Activated CD8-positive, alpha-beta memory T cell treated with anti-CD3 and anti-CD28 coated beads, Interleukin-2, amount 50 U/mL, for 48 hours (primary cell): ENCODE results near the gene MTCL3.

Experiments used
- DNase-seq: peaks from one replicate; pipeline ENCODE4 v3.0.0-alpha.2; 2020

The MTCL3 gene

DNA sequence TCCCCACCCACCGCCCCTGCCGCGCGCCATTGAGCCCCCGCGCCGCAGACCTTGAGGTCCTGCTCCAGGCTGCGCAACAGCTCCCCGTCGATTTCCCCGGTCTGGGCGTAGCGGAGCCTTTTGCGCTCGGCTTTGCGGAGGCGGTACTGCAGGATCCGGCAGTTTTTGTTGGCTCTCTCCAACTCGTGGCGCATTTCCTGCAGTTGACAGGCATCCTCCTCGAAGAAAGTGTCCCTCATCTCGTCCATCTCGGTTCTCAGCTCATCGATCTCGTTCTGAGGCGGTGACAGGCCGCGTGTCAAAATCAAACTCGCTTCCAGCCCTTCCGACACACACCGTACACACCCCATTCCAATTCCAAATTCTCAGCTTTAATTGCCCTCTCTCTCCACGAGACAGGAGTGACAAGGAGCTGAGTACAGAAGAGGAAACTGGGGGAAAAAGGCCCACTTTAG is 4.3 kb downstream of the MTCL3 start:
- peak; percentile 63 for DNase-seq

- no peak for DNase-seq
Measured at GRCh38 chr6:127514179-127514772, 4.9 kb downstream of the MTCL3 start.

- no peak for DNase-seq
Measured at GRCh38 chr6:127513425-127513824, 5.7 kb downstream of the MTCL3 start.

DNA sequence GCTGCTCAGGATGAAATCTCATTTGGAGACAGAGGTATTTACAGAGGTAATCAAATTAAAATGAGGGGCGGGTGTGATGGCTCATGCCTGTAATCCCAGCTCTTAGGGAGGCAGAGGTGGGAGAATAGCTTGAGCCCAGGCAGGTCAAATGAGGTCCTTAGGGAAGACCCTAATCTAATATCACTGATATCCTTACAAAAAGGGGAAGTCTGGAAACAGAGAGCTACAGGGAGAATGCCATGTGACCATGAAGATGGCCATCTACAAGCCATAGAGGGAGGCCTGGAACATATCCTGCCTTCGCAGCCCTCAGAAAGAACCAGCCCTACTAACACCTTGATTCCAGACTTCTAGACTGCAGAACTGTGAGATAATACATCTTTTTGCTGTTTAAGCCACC is 8.3 kb downstream of the MTCL3 start:
- DNase-seq: no peak

DNA sequence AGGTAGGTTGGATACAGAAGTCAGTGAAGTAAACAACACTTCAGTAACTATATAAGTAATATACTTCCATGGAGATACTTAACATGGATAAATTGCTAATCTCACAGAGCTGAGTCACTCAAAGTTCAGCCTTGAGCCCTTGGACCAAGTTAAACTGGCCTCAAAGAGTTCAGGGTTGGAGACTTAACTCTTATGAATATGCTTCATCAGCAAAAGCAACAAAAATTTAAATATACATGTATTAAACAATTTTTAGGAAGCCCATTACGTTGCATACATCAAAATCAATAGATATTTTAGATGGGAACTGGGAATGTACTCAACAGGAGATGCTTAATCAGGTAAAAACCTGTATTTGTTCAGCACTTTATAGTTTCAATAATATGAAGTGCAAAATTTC is 12.2 kb downstream of the MTCL3 start:
- DNase-seq: no peak

GRCh38 chr6:127503022-127503421 is 16.1 kb downstream of the MTCL3 start:
- DNase-seq: no peak

DNA sequence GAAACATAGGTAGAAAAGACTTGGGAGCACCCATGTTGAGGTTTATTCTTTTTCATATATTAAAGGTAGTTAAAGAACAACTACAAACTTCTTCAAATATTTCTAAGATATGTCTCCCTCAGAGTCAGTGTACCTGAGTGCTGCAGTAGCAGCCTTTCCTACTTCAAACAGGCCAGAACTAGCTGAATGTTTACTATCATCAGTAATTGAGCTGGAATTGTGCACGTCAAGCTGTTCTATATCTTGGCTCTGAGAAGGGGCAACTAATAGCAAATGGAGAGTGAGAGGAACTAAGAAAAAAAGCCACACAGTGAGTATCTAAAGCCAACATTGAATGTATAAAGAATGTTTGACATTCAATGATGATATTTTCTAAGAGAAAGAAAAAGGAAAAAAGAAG is 21.7 kb downstream of the MTCL3 start:
- no peak for DNase-seq

- DNase-seq: no peak
Measured at GRCh38 chr6:127496471-127496870, 22.7 kb downstream of the MTCL3 start.

DNA sequence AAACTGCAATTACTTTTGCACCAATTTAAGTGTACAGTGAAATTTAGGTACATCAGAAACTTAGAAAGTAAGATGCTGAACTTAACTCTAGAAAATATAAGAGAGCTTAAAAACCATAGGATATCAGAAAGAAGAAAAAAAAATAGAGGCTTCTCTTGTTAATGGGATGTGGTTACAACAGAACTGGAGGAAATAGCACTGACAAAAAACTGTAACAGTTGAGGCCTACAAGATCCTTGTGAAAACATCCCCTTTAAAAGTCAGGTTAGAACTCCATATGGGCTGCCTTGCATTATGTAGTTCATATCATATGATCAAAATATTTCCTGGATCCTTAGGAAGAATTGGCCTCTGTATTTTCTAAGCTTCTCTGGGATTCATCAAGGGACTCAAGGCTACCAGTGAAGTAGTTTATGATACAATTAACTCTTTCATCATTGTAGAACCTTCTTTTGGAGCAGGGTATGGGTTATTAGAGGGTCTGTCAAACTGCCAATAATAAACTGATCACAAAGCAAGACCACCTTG is 24.8 kb downstream of the MTCL3 start:
- DNase-seq: no peak

GRCh38 chr6:127489248-127489647 is 29.9 kb downstream of the MTCL3 start:
- no peak for DNase-seq

DNA sequence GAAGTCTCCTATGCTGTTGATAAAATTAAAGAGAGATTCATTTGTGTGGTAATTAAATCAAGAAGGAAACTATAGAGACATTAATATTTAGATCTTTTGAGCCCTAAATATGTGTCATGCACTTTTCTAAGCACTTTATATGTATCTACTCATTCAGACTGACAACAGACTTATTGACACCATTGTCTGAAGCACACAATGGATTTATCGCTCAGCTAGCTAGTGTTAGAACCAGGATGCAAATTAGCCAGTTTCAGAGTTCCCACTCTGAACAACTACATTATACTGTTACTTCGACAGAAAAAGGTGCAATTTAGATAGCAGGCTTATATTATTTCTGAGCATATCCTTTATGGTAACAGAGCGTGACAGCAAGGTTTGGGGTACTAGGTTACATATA is 32.2 kb downstream of the MTCL3 start:
- DNase-seq: no peak

DNA sequence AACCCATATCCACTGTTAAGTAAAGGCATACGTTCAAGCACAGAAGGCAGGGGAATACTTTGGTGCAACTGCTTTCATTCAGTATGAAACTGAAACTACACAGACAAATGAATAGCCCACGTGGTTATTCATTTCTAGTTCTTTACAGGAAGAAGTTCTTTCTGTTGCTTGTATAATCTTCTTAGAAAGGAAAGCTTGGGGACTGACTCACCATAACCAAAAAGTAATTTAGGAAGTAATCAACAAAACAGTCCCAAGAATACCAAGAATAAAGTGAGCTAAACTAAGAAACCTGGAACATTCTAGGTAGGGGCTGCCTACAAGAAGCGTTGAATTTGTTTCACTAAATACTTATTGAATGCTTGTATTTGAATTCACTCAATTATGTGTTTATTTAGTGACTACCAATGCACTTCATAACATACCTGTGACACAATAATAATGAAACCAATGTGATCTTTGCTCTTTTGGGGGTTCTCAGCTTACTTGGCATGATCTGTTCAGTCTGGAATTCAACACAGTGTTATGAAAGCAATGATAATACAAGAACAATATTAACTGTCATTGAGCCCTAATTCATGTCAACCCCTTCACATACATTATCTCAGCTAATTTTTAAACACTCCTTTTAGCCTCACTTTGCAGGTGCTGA is 34.8 kb downstream of the MTCL3 start:
- no peak for DNase-seq

DNA sequence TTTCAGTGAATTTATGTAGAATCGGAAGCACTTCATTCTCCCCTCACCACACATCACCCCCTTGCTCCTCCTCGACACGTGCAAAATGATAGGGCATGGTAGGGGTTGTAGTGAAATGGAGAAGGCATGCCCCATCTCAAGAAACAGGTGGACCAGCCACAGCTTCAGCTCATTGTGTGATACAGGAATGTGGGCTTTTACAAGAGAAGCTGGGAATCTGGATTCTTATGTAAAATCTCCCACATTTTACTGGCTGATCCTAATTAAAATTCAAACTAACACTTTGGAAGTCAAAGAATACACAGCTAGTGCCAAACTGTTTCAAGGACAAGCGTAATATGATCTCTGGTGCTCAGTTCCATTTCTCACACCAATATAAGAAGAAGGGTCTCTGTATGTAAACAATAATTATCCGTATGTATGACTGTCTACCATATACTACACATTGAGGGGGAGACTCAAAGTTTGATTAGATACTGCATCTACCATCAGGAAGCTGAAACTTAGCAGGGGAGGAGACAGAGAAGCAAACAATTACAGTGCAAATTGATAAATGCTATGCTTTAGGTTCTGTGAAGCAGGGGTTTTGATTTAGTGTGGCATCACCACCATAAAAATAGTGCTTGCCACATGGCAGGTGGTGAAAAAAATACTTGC is 35.6 kb downstream of the MTCL3 start:
- DNase-seq: no peak

DNA sequence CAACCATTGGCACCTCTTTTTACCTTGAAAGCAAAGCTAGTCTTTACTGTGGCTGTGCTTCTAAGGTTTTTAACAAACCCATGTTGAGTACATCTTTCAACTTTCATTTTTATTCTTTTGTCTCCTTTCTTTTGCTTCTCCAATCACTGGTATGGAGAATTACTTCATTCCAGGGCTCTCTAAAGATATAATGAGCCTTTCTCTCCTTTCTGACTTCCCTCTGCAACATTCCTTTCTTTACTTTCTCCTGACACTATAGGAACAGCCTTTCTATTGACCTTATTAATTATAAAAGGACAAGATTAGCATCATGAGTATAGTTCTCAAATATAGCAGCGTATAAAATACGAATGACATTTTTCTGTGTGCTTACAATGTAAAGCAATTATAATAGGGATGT is 36.8 kb downstream of the MTCL3 start:
- DNase-seq: no peak

DNA sequence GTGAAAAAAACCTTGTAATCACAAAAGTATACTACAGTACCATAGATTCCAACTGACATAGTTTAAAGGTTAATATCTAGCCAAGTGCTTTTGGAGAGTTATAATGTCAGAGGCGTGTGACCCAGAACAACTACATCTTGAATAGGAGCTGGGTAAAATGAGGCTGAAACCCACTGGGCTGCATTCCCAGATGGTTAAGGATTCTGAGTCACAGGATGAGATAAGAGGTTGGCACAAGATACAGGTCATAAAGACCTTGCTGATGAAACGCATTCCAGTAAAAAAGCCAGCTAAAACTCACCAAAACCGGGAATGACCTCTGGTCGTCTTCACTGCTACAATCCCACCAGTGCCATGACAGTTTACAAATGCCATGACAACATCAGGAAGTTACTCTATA is 37.5 kb downstream of the MTCL3 start:
- DNase-seq: no peak

- DNase-seq: no peak
Measured at GRCh38 chr6:127481111-127481510, 38.0 kb downstream of the MTCL3 start.

DNA sequence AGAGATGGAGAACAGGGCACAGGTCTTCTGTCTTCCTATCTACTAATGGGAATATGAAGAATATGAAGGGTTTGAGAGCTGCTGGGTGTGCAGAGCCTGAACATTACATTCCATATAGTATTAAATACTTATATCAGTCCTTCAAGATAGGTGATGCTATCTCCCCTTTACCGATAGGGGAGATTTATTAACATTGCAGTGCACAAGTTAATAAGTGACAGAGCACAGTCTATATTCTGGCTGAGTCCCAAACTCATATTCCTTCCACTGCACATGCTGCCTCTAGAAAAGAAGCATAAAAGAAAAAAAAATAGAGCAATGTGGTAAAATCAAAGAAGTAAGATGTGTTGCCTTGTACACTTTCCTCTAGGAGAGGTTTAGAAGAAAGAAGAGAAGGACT is 41.5 kb downstream of the MTCL3 start:
- no peak for DNase-seq

GRCh38 chr6:127475823-127476176 is 43.3 kb downstream of the MTCL3 start:
- no peak for DNase-seq

GRCh38 chr6:127475135-127475822 is 43.9 kb downstream of the MTCL3 start:
- DNase-seq: no peak

DNA sequence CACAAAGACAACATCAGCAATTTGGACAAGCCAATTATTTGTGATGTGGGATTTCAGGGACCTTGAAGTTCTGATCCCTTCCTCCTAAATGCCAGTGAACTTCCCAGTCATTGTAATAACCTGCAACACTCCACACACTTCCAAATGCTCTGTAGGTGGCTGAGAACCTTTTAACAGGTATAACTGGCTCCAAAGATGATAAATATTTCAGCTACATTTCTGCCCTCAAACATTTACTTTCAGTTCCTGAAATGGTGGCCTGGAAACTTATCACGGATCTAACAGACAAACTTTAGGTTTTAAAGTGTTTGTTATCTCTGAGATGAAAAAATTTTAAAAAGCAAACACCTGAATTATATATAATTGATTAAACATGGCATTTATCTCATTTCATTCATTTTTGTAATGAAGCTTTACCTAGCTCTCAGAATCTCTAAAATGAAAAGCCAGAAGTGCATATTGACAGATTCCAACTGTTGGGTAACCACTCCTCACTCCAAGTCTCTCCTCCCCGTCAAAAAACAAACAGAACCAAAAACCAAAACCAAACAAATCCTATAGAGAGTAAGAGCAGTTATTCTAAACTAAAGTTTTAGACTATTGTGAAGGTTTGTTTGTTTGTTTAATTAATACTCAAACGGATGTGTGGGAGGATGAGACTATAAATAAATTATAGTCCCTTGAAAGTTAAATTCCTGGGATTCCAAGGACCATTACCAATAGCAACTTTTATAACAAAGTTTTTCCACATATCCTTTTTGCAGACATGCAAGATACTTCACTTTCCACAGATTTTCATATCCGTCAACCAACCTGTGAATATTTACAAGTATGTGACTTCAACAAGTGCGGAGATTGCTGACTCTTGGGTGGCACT is 47.5 kb downstream of the MTCL3 start:
- DNase-seq: no peak

- DNase-seq: no peak
Measured at GRCh38 chr6:127468936-127469335, 50.2 kb downstream of the MTCL3 start.

- no peak for DNase-seq
Measured at GRCh38 chr6:127466416-127466815, 52.7 kb downstream of the MTCL3 start.
